Measurements from ENCODE around the gene LRRC1. TPM values are rescaled to one million over a fixed set of nuclear protein-coding genes. Genes with fewer than 3 reads are reported as not detected.

Gene LRRC1
- total RNA-seq, 1 experiment from 2014 or later = 10.3 TPM

GRCh38 chr6:53951383-53951782 is 156.6 kb downstream of the LRRC1 start:
- no peak overlapping the region for H4K91ac ChIP-seq (ENCODE audit: insufficient read length, low read depth, low read length)
- H3K23me2 ChIP-seq (ENCODE audit: insufficient read length, low read depth, low read length, poor library complexity, severe bottlenecking) = no peaks in the 10 kb centered on the region
- Mint-ChIP-seq H3K27ac (no peak overlapping the region), H3K9me3 (peaks cover 17% of the 10 kb centered on the region in 2 experiments), H3K27me3 (ENCODE audit: low read depth) (no peaks in the 10 kb centered on the region), H3K4me3 (no peak overlapping the region), H3K4me1 (peaks cover 0 to 3% of the 10 kb centered on the region in 2 experiments; a peak in 1 of 4 replicates), H3K36me3 (ENCODE audit: insufficient read depth in 1 of 3, low read depth in 3 of 3) (peaks cover 0 to 5% (median 2%) of the 10 kb centered on the region in 3 experiments; a peak in 2 of 7 replicates)
- H3K27me3 ChIP-seq (ENCODE audit: insufficient read depth, low read length) = no peaks in the 10 kb centered on the region
- H2AFZ ChIP-seq (ENCODE audit: low read length) = no peak overlapping the region
- no peak for TF ChIP-seq CTCF (conservative IDR thresholded peaks at IDR 0.05)
- no peak overlapping the region for H2BK12ac ChIP-seq (ENCODE audit: insufficient read length, low read depth, low read length)
- H2AK5ac ChIP-seq (ENCODE audit: insufficient read length, low read length) = no peak overlapping the region
- H3T11ph ChIP-seq (ENCODE audit: low read length) = no peak overlapping the region
- H3K18ac ChIP-seq (ENCODE audit: insufficient read length, low read depth, low read length) = no peak overlapping the region
- H3K9ac ChIP-seq (ENCODE audit: extremely low read depth, insufficient read length, low read length) = no peak overlapping the region
- H2BK20ac ChIP-seq (ENCODE audit: low read depth, low read length, poor library complexity, severe bottlenecking) = no peak overlapping the region
- no peak overlapping the region for H2BK120ac ChIP-seq (ENCODE audit: low read depth, low read length, poor library complexity, severe bottlenecking)
- DNase-seq = no peak
- H3K27ac ChIP-seq (ENCODE audit: insufficient read length, low read depth, low read length) = no peak overlapping the region
- no peak overlapping the region for H3K23ac ChIP-seq (ENCODE audit: insufficient read length, low read depth, low read length)
- H4K5ac ChIP-seq (ENCODE audit: insufficient read length, low read depth, low read length) = no peak overlapping the region
- no peak overlapping the region for H3K4me2 ChIP-seq (ENCODE audit: insufficient read depth, insufficient read length, low read length)
- H3K4me1 ChIP-seq (ENCODE audit: insufficient read depth, low read length) = no peaks in the 10 kb centered on the region
- no CpG with 5 or more reads among the region's 3 CpGs for WGBS (ENCODE audit: extremely low coverage, insufficient read length, low lambda C conversion rate)
- H3K9me3 ChIP-seq (ENCODE audit: control insufficient read depth, low read depth, low read length) = no peaks in the 10 kb centered on the region
- H2BK5ac ChIP-seq (ENCODE audit: insufficient read length, low read length) = no peak overlapping the region
- no peaks in the 10 kb centered on the region for H4K20me1 ChIP-seq (ENCODE audit: control insufficient read depth, insufficient read depth, insufficient read length)
- no peaks in the 10 kb centered on the region for H3K79me1 ChIP-seq (ENCODE audit: insufficient read depth, low read depth, low read length, poor library complexity, severe bottlenecking)
- no peak overlapping the region for H3K14ac ChIP-seq (ENCODE audit: insufficient read depth, low read length)
- H4K8ac ChIP-seq (replicated peaks; ENCODE audit: insufficient read length, low read depth, low read length) = no peak overlapping the region
- H3K56ac ChIP-seq (ENCODE audit: insufficient read length, low read depth, low read length) = no peak overlapping the region
- no peak overlapping the region for H3K4ac ChIP-seq (ENCODE audit: low read depth, low read length)
- no peak overlapping the region for H2BK15ac ChIP-seq (ENCODE audit: low read depth, low read length)
- H3K79me2 ChIP-seq (ENCODE audit: insufficient read depth, low read length) = no peaks in the 10 kb centered on the region

Data from H9 (cell line).